Neural progenitor cell (in vitro differentiated cells): ENCODE data around the gene RFFL. TPM values are rescaled to one million over a fixed set of nuclear protein-coding genes. Genes with fewer than 3 reads are reported as not detected.

Source experiments
- DNase-seq: peaks from one replicate; pipeline ENCODE4 v3.0.0-alpha.2; 2016; ENCODE audit warnings: low spot score
- H2AFZ ChIP-seq: fragments of 200-600 bp; sonication (generic); replicated peaks from 2 replicates; pipeline ENCODE4 v1.6.1; 2016; ENCODE audit warnings: antibody characterized with exemption
- H3F3A ChIP-seq: fragments of 200-600 bp; sonication (generic); 2 replicates; pipeline ENCODE4 v1.6.1; 2016; ENCODE audit warnings: antibody characterized with exemption, low read depth
- H3K27ac ChIP-seq: fragments of 200-600 bp; sonication (generic); 2 replicates; pipeline ENCODE4 v1.5.1; 2016; ENCODE audit warnings: mild to moderate bottlenecking
- H3K27me3 ChIP-seq: fragments of 200-600 bp; sonication (generic); 2 replicates; pipeline ENCODE4 v1.6.1; 2016; ENCODE audit warnings: mild to moderate bottlenecking, moderate library complexity
- H3K36me3 ChIP-seq: fragments of 200-600 bp; sonication (generic); 2 replicates; pipeline ENCODE4 v1.5.1; 2016
- H3K4me1 ChIP-seq: fragments of 200-600 bp; sonication (generic); 2 replicates; pipeline ENCODE4 v1.6.1; 2016; ENCODE audit warnings: mixed run types
- H3K4me2 ChIP-seq: fragments of 200-600 bp; sonication (generic); 2 replicates; pipeline ENCODE4 v1.6.1; 2016
- H3K4me3 ChIP-seq: fragments of 200-600 bp; sonication (generic); 2 replicates; pipeline ENCODE4 v1.5.1; 2016
- H3K79me2 ChIP-seq: fragments of 200-600 bp; sonication (generic); 2 replicates; pipeline ENCODE4 v1.6.1; 2016; ENCODE audit warnings: low read depth
- H3K9ac ChIP-seq: fragments of 200-600 bp; sonication (generic); 2 replicates; pipeline ENCODE4 v1.6.1; 2016
- H3K9me3 ChIP-seq: fragments of 200-600 bp; sonication (generic); 2 replicates; pipeline ENCODE4 v1.5.1; 2016; ENCODE audit warnings: low read depth
- H4K20me1 ChIP-seq: fragments of 200-600 bp; sonication (generic); 2 replicates; pipeline ENCODE4 v1.6.1; 2016; ENCODE audit warnings: low read depth
- H3K27ac Mint-ChIP-seq: 3 replicates; pipeline ENCODE4 v1.8.0; 2021; ENCODE audit warnings: mixed read lengths
- H3K27me3 Mint-ChIP-seq: 2 replicates; pipeline ENCODE4 v1.8.0; 2022; ENCODE audit warnings: low read depth, mild to moderate bottlenecking, inconsistent platforms, moderate library complexity, mixed read lengths; ENCODE audit not compliant: insufficient read depth
- H3K36me3 Mint-ChIP-seq: 3 replicates; pipeline ENCODE4 v1.8.0; 2021; ENCODE audit warnings: mixed read lengths
- H3K4me1 Mint-ChIP-seq: 3 replicates; pipeline ENCODE4 v1.8.0; 2021; ENCODE audit warnings: mixed read lengths
- H3K4me3 Mint-ChIP-seq: 3 replicates; pipeline ENCODE4 v1.8.0; 2021; ENCODE audit warnings: mild to moderate bottlenecking, moderate library complexity, mixed read lengths
- H3K9me3 Mint-ChIP-seq: 3 replicates; pipeline ENCODE4 v1.8.0; 2020; ENCODE audit warnings: mixed read lengths
- EZH2 ChIP-seq: fragments of 200-600 bp; sonication (generic); IDR thresholded peaks from 2 replicates; pipeline ENCODE4 v1.6.1; 2017; ENCODE audit warnings: antibody characterized with exemption, mild to moderate bottlenecking, moderate library complexity
- EZH2phosphoT487 ChIP-seq: fragments of 200-600 bp; sonication (generic); IDR thresholded peaks from 2 replicates; pipeline ENCODE4 v1.6.1; 2017; ENCODE audit warnings: antibody characterized with exemption
- total RNA-seq: library from RNA; depleted of rRNA; stranded (reverse); fragments of >200 nt; gene quantifications from 2 replicates; pipeline ENCODE4 v1.2.3, GENCODE V29; 2015; ENCODE audit warnings: low replicate concordance
- TF ChIP-seq, protein P1 (sequence below): fragments of 200-600 bp; sonication (generic); IDR thresholded peaks from 2 replicates; pipeline ENCODE4 v1.5.1; 2017; ENCODE audit warnings: antibody characterized with exemption, mild to moderate bottlenecking

Gene RFFL
- total RNA-seq, 1 donor from 2014 or later = 20.6 TPM

DNA sequence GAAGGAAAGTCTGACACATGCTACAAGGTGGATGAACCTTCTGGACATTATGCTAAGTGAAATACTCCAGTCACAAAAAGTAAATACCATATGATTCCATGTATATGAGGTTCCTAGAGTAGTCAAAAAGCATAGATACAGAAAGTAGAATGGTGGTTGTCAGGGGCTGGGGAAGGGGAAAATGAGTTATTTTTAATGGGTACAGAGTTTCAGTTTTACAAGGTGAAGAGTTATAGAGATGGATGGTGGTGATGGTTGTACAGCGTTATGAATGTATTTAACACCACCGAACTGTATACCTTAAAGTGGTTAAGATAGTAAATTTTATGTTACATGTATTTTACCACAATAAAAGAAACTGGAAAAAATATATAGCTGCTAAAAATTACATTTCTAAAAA lies 38.2 kb upstream of the RFFL start:
- TF ChIP-seq EZH2phosphoT487 (no peak), EZH2 (no peak)
- TF ChIP-seq, protein P1, sequence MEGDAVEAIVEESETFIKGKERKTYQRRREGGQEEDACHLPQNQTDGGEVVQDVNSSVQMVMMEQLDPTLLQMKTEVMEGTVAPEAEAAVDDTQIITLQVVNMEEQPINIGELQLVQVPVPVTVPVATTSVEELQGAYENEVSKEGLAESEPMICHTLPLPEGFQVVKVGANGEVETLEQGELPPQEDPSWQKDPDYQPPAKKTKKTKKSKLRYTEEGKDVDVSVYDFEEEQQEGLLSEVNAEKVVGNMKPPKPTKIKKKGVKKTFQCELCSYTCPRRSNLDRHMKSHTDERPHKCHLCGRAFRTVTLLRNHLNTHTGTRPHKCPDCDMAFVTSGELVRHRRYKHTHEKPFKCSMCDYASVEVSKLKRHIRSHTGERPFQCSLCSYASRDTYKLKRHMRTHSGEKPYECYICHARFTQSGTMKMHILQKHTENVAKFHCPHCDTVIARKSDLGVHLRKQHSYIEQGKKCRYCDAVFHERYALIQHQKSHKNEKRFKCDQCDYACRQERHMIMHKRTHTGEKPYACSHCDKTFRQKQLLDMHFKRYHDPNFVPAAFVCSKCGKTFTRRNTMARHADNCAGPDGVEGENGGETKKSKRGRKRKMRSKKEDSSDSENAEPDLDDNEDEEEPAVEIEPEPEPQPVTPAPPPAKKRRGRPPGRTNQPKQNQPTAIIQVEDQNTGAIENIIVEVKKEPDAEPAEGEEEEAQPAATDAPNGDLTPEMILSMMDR = no peak
- Mint-ChIP-seq H3K27ac (no peak overlapping the region), H3K27me3 (peaks cover 2% of the 10 kb centered on the region), H3K9me3 (no peaks in the 10 kb centered on the region), H3K4me3 (no peak overlapping the region), H3K4me1 (no peaks in the 10 kb centered on the region), H3K36me3 (peaks cover 2% of the 10 kb centered on the region)
- Histone ChIP-seq H3K27me3 (no peaks in the 10 kb centered on the region), H3F3A (no peaks in the 10 kb centered on the region), H3K36me3 (no peaks in the 10 kb centered on the region), H3K4me3 (no peak overlapping the region), H3K27ac (no peak overlapping the region), H3K4me2 (no peak overlapping the region), H3K4me1 (no peaks in the 10 kb centered on the region), H2AFZ (no peak overlapping the region), H4K20me1 (no peaks in the 10 kb centered on the region), H3K9ac (no peak overlapping the region), H3K9me3 (no peaks in the 10 kb centered on the region), H3K79me2 (no peaks in the 10 kb centered on the region)
- DNase-seq = no peak

DNA sequence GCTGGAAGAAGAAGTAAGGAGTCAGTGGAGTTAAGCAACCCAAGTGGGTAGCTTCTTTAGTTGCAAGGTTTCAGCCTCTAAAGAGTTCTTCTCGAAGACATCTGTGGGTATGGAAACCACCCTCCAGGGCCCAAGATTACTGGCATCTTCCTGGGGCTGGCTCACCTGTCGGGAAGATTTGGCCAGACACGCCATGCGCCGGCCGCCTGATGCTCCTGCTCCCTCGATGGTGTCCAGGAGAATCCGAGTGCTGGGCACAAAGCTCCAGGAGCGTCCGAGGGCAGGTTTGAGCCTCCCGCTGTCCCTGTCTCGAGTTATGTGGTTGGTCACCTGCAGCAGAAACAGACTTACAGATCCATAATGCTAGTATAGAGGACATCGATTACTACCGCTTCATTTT lies 37.5 kb upstream of the RFFL start:
- Histone ChIP-seq H2AFZ (no peak overlapping the region), H3K36me3 (no peaks in the 10 kb centered on the region), H3F3A (no peaks in the 10 kb centered on the region), H3K79me2 (no peaks in the 10 kb centered on the region), H3K9ac (no peak overlapping the region), H3K9me3 (no peaks in the 10 kb centered on the region), H3K27me3 (no peaks in the 10 kb centered on the region), H4K20me1 (no peaks in the 10 kb centered on the region), H3K4me1 (no peaks in the 10 kb centered on the region), H3K4me2 (no peak overlapping the region), H3K4me3 (no peak overlapping the region), H3K27ac (no peak overlapping the region)
- Mint-ChIP-seq H3K9me3 (no peaks in the 10 kb centered on the region), H3K4me1 (no peaks in the 10 kb centered on the region), H3K4me3 (no peak overlapping the region), H3K27ac (no peak overlapping the region), H3K36me3 (peaks cover 2% of the 10 kb centered on the region), H3K27me3 (peaks cover 2% of the 10 kb centered on the region)
- TF ChIP-seq, protein P1 = no peak
- TF ChIP-seq EZH2 = no peak
- no peak for TF ChIP-seq EZH2phosphoT487
- no peak for DNase-seq

DNA sequence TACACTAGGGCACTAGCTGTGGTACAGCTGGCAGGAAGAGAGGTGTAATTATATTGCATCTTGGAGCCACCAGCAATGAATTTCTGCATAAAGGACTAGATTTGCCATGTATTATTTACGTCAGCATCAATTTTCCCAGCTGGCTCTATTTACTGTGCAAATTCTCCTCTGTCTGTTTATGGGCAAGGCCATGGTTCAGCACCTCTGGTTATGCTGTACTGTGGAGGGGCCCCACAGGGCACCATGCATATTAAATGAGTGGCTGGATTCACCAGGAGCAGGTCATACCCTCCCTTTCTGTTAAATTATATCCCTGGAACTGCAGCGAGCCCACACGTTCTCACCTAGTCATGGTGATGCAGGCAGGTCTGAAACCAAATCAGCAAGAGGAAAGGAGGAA lies 36.4 kb upstream of the RFFL start:
- no peaks in the 10 kb centered on the region for H3K9me3 Mint-ChIP-seq
- Histone ChIP-seq H3K9ac (no peak overlapping the region), H3K79me2 (no peaks in the 10 kb centered on the region), H3K4me3 (no peak overlapping the region), H3K36me3 (no peaks in the 10 kb centered on the region), H4K20me1 (no peaks in the 10 kb centered on the region), H3K27me3 (no peaks in the 10 kb centered on the region), H3K9me3 (no peaks in the 10 kb centered on the region), H3F3A (no peaks in the 10 kb centered on the region), H3K27ac (no peak overlapping the region), H2AFZ (no peak overlapping the region), H3K4me2 (no peak overlapping the region), H3K4me1 (no peaks in the 10 kb centered on the region)
- H3K36me3 Mint-ChIP-seq = no peaks in the 10 kb centered on the region
- H3K27me3 Mint-ChIP-seq = peaks cover 2% of the 10 kb centered on the region
- no peak overlapping the region for H3K4me3 Mint-ChIP-seq
- H3K4me1 Mint-ChIP-seq = no peaks in the 10 kb centered on the region
- no peak overlapping the region for H3K27ac Mint-ChIP-seq
- no peak for TF ChIP-seq EZH2phosphoT487
- TF ChIP-seq EZH2 = no peak
- TF ChIP-seq, protein P1 = no peak
- no peak for DNase-seq

DNA sequence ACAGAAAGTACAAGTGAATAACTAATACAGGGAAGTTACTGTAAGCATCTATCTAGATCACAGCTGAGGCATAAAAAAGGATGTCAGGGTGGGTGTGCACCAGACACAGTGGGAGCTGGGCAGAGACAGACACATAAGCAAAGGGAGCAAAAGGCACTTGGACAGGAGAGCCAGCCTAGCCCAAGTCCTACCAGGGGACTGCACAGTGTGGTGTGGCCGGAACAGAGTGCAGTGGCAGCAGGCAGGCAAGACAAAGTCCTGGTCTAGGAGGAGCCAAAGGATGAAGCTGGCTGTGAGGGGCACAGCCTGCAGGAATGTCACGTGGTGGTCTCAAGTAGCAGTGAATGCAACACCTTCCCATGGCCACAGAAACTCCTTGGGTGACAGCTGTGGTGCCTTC lies 34.3 kb upstream of the RFFL start:
- Histone ChIP-seq H3K36me3 (no peaks in the 10 kb centered on the region), H3K4me1 (no peaks in the 10 kb centered on the region), H3K27me3 (no peaks in the 10 kb centered on the region), H3K4me2 (no peak overlapping the region), H3K4me3 (no peak overlapping the region), H3K9me3 (no peaks in the 10 kb centered on the region), H3K27ac (no peak overlapping the region), H4K20me1 (no peaks in the 10 kb centered on the region), H3K79me2 (no peaks in the 10 kb centered on the region), H3F3A (no peaks in the 10 kb centered on the region), H2AFZ (no peak overlapping the region), H3K9ac (no peak overlapping the region)
- H3K9me3 Mint-ChIP-seq = no peaks in the 10 kb centered on the region
- no peaks in the 10 kb centered on the region for H3K4me1 Mint-ChIP-seq
- no peaks in the 10 kb centered on the region for H3K36me3 Mint-ChIP-seq
- TF ChIP-seq EZH2 (no peak), EZH2phosphoT487 (no peak)
- TF ChIP-seq, protein P1 = no peak
- DNase-seq = no peak
- H3K27ac Mint-ChIP-seq = no peak overlapping the region
- no peaks in the 10 kb centered on the region for H3K27me3 Mint-ChIP-seq
- no peak overlapping the region for H3K4me3 Mint-ChIP-seq
